DMS53 treated with DMSO at 0.1 percent for 48 hours (cell line): ENCODE results near the gene GRID2IP.

Experiments
- DNase-seq: peaks from one replicate; lab custom pipeline; 2025; ENCODE audit not compliant: unreplicated experiment; lab: John Stamatoyannopoulos, UW

The GRID2IP gene

DNA sequence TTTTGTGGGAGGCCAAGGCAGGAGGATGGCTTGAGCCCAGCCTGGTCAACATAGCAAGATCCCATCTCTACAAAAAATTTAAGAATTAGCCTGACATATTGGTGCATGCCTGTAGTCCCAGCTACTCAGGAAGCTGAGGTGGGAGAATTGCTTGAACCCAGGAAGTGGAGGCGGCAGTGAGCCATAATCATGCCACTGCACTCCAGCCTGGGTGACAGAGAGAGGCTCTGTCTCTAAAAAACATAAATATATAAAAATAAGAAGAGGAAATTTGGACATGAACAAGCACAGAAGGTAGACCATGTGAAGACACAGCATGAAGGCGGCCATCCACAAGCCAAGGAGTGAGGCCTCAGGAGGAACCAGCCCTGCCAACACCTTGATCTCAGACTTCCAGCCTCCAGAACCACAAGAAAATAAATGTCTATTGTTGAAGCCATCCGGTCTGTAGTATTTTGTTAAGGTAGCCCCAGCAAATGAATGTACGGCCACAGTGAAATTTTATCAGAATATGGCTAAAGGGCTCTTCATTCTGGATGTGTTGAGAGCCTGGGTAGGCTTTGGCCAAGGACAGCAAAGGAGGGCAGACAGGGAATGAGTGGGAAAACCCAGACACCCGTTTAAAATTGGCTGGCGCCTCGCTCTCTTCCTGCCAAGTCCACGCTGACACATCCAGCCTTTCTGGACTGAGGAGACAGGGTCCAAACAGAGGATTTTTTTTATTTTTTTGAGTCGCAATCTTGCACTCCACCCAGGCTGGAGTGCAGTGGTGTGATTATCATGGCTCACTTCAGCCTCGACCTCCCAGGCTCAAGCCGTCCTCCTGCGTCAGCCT is 12.9 kb upstream of the GRID2IP start:
- DNase-seq: no peak

DNA sequence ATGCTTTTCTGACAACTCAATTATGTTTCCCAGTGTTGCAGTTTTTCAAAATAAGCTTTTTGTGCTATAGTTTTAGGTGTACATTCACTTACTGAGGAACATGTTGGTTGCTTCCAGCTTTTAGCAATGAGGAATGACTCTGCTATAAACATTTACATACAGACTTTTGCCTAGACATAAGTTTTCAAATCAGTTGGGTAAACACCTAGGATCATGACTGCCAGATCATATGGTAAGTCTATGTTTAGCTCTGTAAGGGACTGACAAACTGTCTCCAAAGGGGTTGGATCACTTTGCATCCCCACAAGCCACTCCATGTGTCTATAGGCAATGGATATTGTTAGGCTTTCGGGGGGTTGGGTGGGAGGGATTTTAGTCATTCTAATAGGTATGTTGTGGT is 10.8 kb upstream of the GRID2IP start:
- no peak for DNase-seq

DNA sequence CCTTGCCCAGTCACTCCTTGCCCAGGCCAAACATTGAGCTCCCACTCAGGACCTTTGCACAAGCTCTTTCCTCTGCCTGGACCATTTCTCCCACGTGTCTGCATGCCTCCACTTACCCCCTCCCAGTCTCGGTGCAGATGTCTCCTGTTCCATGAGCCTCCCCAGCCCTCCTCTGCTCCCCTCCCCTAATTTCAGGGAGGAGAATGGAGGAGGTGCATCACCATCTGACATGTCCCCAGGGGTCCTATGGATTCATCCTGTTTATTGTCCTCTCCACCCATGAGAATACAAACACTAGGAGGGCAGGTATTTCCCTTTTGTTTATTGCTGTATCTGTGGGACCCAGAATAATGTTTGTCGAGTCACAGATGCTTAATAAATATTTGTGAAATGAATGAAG is 8.6 kb upstream of the GRID2IP start:
- DNase-seq: no peak

DNA sequence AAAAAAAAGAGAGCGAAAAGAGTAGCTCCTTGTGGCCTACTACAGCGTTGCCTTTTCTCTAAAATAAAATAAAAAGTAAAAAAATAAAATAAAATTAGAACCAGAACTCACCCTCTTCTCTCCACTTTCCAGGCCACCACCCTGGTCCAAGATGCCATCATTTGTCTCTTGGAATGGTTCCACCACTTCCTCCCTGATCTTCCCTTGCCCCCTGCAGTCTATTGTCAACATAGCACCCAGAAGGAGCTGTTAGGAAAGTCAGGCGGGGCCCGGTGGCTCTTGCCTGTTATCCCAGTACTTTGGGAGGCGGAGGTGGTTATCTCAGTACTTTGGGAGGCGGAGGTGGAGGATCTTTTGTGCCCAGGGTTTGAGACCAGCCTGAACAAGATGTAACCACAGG is 7.6 kb upstream of the GRID2IP start:
- no peak for DNase-seq

DNA sequence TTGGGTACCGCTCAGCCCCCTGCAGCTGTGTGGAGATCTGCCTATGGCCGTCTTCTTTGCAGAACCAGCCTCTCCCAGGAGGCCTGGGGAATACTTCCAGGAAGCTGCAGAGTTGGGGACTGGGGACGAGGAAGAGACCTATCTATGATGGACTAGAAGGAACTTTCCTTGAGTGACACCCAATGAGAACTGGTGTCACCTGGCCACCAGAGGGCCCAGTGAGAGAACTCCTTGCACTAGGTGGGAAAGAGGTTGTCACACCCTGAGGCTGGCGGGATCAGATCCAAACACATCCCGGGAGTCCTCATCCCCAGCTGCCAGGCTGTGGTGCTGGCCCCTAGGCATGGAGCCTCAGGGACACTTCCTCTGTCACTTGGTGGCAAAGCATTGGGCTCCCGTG is 4.9 kb upstream of the GRID2IP start:
- no peak for DNase-seq

DNA sequence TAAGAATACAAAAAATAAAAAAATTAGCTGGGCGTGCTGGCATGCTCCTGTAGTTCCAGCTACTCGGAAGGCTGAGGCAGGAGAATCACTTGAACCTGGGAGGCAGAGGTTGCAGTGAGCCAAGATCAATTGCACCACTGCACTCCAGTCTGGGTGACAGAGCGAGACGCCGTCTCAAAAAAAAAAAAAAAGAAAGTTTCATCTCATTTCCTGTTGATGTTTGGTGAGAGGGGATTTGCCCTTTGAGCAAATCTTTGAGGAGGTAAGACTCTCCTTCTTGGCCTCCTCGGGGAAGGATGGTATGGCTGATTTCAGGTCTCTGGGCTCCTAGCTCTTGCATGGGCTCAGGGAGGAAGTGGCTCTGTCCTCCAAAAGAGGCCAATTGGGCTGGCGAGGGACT is 3.6 kb upstream of the GRID2IP start:
- no peak for DNase-seq

DNA sequence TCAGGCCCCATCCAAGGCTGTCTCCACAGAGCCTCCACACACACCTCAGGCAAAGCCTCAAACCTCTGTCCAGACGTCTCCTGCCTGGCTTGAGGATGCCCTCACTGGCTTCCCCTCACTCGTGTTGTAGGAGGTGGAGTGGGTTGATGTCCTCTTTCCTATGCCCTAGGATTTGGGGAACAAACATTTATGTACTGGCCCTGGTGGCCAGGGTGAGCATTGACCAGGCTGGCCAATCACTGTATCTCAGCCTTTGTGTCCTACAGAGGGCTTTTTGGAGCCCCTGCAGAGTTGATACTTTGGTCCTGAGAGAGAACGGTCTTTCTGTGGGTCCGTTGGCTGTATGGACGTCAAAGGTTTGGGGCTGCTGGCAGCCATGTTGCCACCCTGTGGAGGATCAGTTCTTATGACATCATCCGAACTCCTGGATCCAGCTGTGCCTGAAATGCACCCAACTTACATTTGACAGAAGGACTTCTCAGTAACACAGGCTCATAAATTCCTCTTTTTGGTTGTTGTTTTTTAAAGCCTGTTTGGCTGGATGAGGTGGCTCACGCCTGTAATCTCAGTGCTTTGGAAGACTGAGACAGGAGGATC is 2.3 kb upstream of the GRID2IP start:
- no peak for DNase-seq

DNA sequence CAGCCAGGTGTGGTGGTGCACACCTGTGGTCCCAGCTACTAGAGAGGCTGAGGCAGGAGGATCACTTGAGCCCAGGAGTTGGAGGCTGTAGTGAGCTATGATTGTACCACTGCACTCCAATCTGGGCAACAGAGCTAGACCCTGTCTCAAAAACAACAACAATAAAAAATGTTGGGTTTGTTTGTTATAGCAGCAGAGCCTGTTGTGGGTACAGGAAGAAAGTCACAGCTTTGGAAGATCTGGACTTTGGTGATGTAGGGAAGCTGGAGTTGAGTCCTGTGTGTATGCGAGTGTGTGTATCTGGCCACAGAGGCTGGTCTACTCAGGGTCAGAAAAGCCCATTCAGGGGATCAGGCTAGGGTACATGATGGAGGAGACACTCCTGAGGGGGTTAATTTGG is 3.9 kb downstream of the GRID2IP start:
- DNase-seq: no peak

DNA sequence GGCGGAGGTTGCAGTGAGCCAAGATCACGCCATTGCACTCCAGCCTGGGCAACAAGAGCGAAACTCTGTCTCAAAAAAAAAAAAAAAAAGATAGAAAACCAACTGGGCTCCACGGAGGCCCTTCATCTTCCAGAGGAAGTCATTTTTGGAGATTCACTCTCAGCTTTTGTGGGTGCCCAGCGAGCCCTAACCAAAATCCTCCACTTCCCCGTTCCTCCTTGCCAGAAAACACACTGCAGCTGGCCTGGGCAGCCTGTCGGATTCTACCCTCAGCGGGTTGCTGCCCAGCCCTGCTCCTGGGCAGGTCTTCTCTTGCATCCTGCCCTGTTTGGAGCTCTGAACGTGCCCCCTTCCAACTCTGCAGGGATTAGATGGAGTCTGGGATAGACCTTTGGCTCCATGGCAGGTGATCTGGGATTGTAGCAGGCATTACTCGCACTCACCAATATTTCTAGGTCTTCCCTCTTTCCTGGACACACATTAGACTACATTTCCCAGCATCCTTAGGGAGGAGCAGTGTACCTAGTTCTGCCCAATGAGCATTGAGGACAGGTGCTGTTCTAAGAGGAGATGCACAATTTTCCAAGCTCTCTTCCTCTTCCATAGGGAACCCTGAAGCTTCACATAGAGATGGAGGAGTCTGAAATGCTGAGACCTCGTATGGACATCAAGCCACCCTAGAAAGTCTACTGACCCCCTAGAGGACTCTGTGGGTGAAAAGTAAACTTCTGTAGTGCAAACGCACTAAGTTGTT is 4.6 kb downstream of the GRID2IP start:
- peak; percentile 44 for DNase-seq

DNA sequence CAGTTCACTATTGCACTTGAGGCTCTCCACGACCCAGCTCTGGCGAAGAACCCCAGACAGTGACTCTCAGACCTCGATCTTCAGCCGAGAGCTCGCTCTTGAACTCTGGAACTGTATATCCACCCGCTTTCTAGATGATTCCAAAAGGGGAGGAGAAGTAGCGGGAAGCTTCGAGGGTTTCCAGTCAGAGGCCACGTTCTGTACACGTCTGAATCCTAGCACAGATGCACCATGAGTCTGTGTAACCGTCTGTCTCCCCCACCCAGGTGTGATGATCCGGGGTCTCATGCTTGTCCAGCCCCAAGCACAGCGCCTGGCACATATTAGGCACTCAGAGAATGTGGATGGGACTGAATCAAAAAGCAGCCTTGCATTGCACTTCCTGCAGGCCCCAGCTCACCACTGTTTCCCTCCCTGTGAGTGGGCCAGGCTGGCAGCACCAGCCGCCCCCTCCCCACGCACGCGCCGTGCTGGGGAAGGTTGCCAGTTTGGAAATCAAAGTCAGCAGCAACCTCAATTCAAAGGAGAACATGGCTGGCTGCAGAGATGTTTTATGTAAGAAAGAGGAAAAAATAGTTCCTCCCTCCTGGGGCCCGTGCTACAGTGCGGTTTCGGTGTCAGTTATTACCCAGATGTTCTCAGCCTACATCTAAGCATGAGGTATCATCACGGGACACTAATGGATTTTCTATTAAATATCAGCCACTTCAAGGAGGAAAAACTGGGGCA is 5.7 kb downstream of the GRID2IP start:
- DNase-seq: no peak

DNA sequence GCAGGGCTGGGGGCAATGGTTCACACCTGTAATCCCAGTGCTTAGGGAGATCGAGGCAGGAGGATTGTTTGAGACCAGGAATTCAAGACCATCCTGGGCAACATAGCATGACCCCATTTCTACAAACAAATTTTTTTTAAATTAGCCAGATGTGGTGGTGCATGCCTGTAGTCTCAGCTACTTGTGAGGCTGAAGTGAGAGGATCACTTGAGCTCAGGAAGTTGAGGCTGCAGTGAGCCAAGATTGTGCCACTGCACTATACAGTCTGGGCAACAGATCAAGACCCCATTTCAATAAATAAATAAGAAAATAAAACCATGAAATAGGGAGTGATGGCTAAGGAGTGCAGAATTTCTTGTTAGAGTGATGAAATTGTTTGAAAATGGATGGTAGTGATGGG is 8.9 kb downstream of the GRID2IP start:
- DNase-seq: no peak

DNA sequence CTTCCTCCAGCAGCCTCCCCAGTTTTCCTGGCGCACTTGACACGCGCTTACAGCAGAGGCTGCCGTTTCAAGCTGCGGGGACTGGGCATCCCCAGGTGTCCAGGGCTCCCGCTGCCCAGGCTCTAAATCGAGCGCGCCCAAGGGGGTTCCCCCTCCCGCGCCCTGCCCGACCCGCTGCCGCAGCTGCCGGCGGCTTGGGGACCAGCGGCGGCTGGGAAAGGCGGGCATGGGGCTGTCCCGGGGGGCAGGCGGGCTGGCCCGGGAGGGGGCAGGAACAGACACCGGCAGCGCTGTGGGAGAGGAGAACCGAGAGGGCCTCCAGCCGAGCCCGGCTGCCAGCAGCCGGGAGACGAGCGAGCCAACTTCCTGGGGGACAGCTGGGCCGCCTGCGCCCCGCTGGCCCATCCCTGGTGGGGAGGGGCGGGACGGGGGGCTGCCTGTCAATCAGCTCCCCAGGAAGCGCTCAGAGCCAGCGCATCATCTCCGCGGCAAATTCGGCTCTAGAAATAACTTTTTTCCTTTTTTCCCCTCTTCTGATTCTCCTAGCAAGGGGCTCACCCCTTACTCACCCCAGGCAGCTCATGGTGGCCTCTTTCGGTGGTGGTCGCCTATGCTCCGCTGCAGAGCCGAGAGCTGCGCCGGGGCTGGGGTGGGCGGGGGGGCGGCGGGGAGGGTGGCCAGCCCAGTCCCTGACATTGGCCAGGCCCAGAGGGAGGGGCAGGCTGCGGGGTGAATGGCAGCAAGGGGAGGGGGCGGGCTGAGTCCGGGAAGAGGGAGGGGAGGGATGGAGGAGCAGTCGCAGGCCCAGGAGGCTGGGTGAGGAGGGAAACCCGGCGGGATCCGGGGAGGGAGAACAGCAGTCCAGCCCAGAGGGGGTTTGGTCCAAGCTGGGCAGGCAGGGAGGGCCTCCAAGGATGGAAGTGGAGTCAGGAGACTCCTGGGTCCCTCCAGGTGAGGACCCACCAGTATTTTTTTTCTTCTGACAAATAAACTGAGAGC is 14.7 kb downstream of the GRID2IP start:
- no peak for DNase-seq

DNA sequence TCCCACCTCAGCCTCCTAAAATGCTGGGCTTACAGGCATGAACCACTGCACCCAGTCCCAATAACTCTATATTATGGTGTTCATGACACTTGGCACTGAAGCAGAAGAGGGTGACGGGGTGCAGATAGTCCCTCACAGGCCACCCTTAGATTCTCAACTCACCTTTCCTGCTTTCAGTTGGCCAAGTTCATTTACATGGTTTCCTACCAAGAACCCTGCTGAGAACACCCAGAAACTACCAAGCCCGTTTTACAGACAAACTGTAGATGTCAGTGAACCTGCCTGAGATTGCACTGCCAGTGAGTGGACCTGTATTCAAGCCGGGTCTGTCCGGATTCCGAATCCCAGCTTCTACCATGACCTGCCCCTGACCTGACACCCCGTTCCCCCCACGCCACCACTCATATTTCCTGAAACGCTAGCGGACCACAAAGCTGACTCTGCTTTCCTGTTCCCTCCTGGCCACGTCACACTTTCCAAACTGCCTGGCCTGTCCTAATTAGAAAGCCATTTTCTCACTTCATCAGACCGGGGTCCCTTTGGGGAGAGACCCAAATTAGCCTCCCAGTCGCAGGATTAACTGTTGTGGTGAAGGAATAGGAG is 17.3 kb downstream of the GRID2IP start:
- DNase-seq: no peak

DNA sequence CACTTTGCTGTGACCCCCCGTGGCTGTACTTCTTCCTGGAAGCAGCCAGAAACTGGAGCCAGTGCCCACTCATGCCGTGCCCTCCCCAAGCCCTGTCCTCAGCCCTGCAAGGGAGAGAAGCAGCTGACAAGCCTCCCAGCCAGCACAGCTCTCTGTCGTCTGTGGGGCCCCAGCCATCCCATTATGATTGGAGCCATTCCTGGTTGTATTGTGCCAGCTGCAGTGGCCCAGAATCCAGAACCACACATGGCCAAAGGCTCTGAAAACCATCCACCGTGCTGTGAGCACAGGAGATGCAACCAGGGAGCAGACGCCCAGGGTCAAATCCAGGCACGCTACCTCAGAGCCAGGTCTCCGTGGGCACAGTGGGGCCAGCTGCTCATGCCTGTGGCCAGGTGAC is 18.7 kb downstream of the GRID2IP start:
- no peak for DNase-seq

DNA sequence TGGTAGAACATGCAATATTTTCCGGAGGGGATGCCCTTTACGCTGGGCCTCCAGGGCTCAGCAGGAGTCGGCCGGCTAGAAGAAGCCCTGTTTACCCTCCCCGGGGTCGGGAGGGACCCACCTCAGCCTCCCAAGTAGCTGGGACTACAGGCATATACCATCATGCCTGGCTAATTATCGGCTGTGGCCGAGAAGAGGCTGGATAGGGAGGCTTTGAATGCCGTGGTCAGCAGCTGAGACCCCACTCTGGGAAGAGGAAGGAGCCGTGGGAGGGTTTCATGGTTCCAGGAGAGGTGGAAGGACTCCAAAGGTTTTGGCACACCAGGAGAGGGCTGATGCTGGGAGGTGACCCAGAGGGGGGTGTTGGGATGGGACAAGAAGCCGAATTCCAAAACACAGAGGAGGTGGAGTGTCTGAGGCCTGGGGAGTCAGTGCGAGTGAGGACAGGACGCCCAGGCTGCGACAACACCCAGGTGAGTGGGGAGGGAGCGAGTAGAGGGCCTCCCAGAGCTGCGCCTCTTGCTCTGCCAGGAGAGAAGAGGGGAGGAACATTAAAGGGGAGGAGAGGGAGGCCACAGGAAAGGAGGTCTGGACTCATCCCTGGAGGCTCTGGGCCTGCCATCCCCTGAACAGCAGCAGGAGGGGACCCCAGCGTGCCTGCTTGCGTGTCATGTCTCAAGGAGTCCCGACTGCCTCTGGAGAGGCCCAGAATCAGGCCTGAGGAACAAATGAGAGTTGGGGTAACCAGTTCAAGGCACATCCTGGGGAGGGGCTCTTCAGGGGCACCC is 19.6 kb downstream of the GRID2IP start:
- no peak for DNase-seq

DNA sequence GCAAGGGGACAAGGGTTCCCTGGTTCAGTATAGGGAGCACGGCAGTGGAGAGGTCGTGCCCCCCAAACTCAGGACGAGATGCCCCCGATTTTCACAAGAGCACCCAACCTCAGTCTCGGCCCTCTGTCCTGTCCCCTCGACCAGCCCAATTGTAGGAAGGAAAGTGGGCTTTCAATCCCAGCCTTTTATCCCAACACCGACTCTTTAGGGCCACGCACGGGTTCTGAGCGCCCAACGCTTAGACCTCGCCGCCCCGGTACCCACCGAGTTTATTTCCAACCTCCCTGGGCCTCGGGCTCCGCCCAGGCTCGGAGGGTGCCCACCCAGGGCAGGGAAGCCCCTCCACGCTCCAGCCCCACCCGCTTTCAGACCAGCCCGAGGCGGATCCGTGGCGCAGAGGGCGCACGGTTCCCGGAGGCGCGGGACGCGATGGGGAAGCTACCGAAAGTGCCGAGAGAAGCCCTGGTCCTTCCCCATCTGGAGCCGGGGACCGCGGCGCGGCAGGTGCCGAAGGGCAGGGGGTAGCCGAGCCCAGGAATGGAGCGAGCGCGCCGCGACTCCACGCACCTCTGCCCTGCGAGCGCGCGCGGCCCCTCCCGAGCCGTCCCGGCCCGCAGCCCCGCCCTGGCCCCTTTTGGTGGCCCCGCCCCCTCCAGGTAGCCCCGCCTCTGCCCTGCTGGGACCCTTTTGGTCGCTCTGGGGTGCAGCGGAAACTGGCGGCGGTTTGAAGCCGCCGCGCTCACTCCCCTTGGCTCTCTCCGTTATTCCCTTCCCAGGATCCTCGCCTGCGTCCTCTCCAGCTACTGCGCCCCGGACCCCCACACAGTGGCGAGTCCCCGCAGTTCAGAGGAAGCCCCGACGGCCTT is 20.4 kb downstream of the GRID2IP start:
- no peak for DNase-seq

DNA sequence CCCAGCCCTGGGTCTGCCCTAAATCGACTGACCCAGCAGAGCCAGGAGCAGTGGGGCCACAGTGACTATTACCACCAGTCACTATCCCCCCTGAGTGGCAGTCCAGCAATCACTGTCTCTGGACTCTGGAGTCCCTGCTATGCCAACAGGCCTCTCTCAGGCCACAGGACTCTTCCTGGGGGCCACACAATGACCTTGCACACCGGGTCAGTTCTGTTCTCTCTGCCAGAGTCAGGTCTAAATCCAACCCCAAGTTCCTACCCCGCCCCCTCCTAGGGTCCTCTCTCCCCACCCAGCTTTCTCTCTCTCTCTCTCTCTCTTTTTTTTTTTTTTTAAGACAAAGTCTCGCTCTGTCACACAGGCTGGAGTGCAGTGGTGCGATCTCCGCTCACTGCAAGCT is 21.6 kb downstream of the GRID2IP start:
- no peak for DNase-seq
